Measurements from ENCODE around the gene SDF2.

GRCh38 chr17:28705728-28706334 lies 44.1 kb upstream of the SDF2 start:
- TF ChIP-seq CTCF (IDR thresholded peaks at IDR 0.05) (no peak), POLR2A (IDR thresholded peaks at IDR 0.05) (no peak)

Data from heart left ventricle (tissue), 13 donors.